ENCODE results near the gene SULT1A1. TPM values are rescaled to one million over a fixed set of nuclear protein-coding genes. Genes with fewer than 3 reads are reported as not detected.

Gene SULT1A1
- total and polyA plus RNA-seq, 2 of the 13 experiments (the other 11 are each of a cell fraction or from before 2014, with no cell fraction given), result 114 to 147 TPM

DNA sequence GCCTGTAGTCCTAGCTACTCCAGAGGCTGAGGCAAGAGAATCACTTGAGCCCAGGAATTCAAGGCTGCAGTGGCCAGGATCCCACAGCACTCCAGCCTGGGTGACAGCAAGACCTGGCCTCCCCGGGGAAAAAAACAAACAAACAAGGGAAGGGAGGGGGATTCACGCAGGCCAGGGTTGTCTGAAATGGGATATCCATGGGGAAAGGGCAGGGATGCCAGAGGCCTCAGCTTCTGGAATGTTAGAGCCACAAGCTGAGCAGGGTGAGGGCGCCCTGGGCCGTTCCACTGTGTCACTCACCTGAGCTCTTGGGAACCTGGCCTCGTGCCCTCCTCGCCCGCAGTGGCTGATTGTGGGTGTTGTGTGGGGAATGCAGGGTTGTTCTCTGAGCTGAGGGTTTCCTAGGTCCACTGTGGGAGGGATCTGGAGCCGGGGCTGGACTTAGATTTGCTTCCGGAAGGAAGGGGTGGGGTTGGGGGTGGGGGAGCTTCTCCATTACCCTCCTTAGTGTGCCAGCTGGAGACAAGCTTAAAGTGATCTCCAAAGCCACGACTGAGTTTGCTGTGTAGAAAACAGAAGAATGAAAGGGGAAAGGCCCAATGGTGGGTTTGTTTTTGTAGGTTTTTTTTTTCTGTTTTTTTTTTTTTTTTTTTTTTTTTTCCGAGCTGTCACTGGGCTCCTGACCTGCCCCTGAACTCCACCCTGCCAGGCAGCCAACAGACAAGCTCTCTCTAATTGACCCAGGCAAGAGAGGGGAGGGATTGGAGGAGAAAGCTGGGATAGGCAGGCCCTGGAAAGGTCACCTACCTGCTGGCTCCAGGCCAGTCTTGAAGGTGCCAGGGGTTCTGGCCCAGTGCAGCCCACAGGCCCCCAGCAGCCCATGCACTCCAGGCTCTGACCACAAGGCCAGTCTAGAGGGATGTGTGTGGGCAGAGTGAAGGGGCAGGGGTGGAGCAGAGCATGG, at the start of gene SULT1A1 (continued):
- TF ChIP-seq ATRX (CRISPR knock-in tag; IDR thresholded peaks at IDR 0.05; ENCODE audit: borderline replicate concordance), result no peak
- TF ChIP-seq RFX1 (IDR thresholded peaks at IDR 0.05), result no peak
- no peak for TF ChIP-seq ZNF546 (CRISPR knock-in tag; conservative IDR thresholded peaks at IDR 0.05)
- TF ChIP-seq JARID2 (CRISPR knock-in tag; IDR thresholded peaks at IDR 0.05; ENCODE audit: insufficient replicate concordance), result no peak
- TF ChIP-seq, protein P1, sequence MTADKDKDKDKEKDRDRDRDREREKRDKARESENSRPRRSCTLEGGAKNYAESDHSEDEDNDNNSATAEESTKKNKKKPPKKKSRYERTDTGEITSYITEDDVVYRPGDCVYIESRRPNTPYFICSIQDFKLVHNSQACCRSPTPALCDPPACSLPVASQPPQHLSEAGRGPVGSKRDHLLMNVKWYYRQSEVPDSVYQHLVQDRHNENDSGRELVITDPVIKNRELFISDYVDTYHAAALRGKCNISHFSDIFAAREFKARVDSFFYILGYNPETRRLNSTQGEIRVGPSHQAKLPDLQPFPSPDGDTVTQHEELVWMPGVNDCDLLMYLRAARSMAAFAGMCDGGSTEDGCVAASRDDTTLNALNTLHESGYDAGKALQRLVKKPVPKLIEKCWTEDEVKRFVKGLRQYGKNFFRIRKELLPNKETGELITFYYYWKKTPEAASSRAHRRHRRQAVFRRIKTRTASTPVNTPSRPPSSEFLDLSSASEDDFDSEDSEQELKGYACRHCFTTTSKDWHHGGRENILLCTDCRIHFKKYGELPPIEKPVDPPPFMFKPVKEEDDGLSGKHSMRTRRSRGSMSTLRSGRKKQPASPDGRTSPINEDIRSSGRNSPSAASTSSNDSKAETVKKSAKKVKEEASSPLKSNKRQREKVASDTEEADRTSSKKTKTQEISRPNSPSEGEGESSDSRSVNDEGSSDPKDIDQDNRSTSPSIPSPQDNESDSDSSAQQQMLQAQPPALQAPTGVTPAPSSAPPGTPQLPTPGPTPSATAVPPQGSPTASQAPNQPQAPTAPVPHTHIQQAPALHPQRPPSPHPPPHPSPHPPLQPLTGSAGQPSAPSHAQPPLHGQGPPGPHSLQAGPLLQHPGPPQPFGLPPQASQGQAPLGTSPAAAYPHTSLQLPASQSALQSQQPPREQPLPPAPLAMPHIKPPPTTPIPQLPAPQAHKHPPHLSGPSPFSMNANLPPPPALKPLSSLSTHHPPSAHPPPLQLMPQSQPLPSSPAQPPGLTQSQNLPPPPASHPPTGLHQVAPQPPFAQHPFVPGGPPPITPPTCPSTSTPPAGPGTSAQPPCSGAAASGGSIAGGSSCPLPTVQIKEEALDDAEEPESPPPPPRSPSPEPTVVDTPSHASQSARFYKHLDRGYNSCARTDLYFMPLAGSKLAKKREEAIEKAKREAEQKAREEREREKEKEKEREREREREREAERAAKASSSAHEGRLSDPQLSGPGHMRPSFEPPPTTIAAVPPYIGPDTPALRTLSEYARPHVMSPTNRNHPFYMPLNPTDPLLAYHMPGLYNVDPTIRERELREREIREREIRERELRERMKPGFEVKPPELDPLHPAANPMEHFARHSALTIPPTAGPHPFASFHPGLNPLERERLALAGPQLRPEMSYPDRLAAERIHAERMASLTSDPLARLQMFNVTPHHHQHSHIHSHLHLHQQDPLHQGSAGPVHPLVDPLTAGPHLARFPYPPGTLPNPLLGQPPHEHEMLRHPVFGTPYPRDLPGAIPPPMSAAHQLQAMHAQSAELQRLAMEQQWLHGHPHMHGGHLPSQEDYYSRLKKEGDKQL (CRISPR knock-in tag; IDR thresholded peaks at IDR 0.05; ENCODE audit: low read depth), result 0 out of 2 replicates have a peak, but pooled peaks have one; percentile 56
- TF ChIP-seq SAFB2 (CRISPR knock-in tag; IDR thresholded peaks at IDR 0.05; ENCODE audit: borderline replicate concordance, low read depth), result peak; percentile 76
- no peak for TF ChIP-seq RFXANK (CRISPR knock-in tag; IDR thresholded peaks at IDR 0.05)
- TF ChIP-seq ZNF207 (IDR thresholded peaks at IDR 0.05; ENCODE audit: borderline replicate concordance), result no peak
- 0 out of 2 replicates have a peak, but pooled peaks have one; percentile 8 for TF ChIP-seq HES4 (CRISPR knock-in tag; IDR thresholded peaks at IDR 0.05; ENCODE audit: borderline replicate concordance)
- TF ChIP-seq CENPT (CRISPR knock-in tag; IDR thresholded peaks at IDR 0.05; ENCODE audit: low read depth), result no peak
- TF ChIP-seq ZNF614 (CRISPR knock-in tag; IDR thresholded peaks at IDR 0.05; ENCODE audit: borderline replicate concordance), result peak; percentile 29; the same call in 1 of the 2 replicates
- TF ChIP-seq ZNF446 (CRISPR knock-in tag; IDR thresholded peaks at IDR 0.05), result no peak
- TF ChIP-seq NCOA5 (CRISPR knock-in tag; IDR thresholded peaks at IDR 0.05), result no peak
- no peak for TF ChIP-seq ATF7 (IDR thresholded peaks at IDR 0.05)
- TF ChIP-seq ATF7 (CRISPR knock-in tag; IDR thresholded peaks at IDR 0.05), result peak; percentile 36; the same call in 1 of the 2 replicates
- no peak; the same call in 1 of the 2 replicates for TF ChIP-seq KLF13 (CRISPR knock-in tag; IDR thresholded peaks at IDR 0.05)
- TF ChIP-seq, protein P2, sequence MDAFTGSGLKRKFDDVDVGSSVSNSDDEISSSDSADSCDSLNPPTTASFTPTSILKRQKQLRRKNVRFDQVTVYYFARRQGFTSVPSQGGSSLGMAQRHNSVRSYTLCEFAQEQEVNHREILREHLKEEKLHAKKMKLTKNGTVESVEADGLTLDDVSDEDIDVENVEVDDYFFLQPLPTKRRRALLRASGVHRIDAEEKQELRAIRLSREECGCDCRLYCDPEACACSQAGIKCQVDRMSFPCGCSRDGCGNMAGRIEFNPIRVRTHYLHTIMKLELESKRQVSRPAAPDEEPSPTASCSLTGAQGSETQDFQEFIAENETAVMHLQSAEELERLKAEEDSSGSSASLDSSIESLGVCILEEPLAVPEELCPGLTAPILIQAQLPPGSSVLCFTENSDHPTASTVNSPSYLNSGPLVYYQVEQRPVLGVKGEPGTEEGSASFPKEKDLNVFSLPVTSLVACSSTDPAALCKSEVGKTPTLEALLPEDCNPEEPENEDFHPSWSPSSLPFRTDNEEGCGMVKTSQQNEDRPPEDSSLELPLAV (CRISPR knock-in tag; conservative IDR thresholded peaks at IDR 0.05; ENCODE audit: low read depth), result no peak
- 0 out of 2 replicates have a peak, but pooled peaks have one; percentile 62 for TF ChIP-seq ZNF747 (CRISPR knock-in tag; IDR thresholded peaks at IDR 0.05; ENCODE audit: borderline replicate concordance)
- TF ChIP-seq ZNF234 (CRISPR knock-in tag; conservative IDR thresholded peaks at IDR 0.05), result no peak; the same call in 1 of the 2 replicates
- TF ChIP-seq ZNF660 (CRISPR knock-in tag; IDR thresholded peaks at IDR 0.05; ENCODE audit: borderline replicate concordance, low read depth), result no peak
- no peak for TF ChIP-seq ZNF282 (IDR thresholded peaks at IDR 0.05; ENCODE audit: partially characterized antibody)
- TF ChIP-seq ZNF331 (CRISPR knock-in tag; IDR thresholded peaks at IDR 0.05), result peak; percentile 85
